ENCODE data around the gene CLCN1. TPM values are rescaled to one million over a fixed set of nuclear protein-coding genes. Genes with fewer than 3 reads are reported as not detected.

The CLCN1 gene
- total RNA-seq, 1 donor from 2014 or later, result 4.7 TPM

DNA sequence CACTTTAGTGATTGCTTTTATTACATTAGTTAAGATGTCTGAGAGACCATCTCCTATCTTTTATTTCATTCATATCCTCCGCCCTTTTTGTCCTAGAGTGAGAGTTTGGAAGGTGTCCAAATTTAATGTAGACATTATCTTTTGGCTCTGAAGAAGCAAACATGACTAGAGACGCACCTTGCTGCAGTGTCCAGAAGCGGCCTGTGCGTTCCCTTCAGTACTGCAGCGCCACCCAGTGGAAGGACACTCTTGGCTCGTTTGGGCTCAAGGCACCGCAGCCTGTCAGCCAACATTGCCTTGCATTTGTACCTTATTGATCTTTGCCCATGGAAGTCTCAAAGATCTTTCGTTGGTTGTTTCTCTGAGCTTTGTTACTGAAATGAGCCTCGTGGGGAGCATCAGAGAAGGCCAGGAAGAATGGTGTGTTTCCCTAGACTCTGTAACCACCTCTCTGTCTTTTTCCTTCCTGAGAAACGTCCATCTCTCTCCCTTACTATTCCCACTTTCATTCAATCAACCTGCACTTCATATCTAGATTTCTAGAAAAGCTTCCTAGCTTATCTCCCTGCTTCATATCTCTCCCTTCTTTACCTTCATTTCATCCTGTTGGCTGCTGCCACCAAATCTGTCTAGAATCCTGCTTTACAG is 10.4 kb upstream of the CLCN1 start:
- no peaks in the 10 kb centered on the region for H3K27me3 ChIP-seq (ENCODE audit: control insufficient read depth in 3 of 3, insufficient read depth in 3 of 3, low read length in 3 of 3)
- peaks cover 9 to 11% (median 11%) of the 10 kb centered on the region in 3 donors for H3K4me1 ChIP-seq (ENCODE audit: control insufficient read depth in 3 of 3, insufficient read depth in 3 of 3, low read length in 3 of 3)
- no peak overlapping the region for H3K9ac ChIP-seq (ENCODE audit: low read depth in 1 of 3, low read length in 3 of 3)
- H3K27ac ChIP-seq (ENCODE audit: low read depth, low read length), result no peak overlapping the region
- H3K9me3 ChIP-seq (ENCODE audit: control insufficient read depth in 3 of 3, low read length in 3 of 3), result no peaks in the 10 kb centered on the region
- H3K36me3 ChIP-seq (ENCODE audit: control insufficient read depth in 3 of 3, insufficient read depth in 3 of 3, low read length in 3 of 3), result peaks cover 38 to 63% (median 57%) of the 10 kb centered on the region in 3 donors
- H3K4me3 ChIP-seq (ENCODE audit: low read length in 3 of 3), result no peak overlapping the region

DNA sequence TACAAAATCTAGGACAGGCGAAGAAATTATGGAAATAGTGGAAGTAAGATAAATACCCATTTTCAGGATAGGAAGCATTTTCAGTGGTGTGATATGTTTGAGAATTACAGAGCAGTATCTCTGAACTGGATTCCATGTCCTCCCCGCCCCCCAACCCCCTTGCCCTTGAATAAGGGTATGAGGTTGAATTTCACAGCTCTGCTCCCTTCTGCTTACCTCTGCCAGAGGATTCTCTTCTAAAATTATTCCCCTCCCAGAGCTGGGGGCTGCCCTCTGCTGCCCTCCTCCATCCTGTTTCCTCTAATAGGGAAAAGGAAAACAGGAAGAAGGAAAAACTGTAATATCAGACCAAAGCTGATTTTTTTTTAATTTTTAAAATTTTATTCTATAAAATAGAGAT is 7.3 kb upstream of the CLCN1 start:
- Histone ChIP-seq H3K4me1 (ENCODE audit: control insufficient read depth in 3 of 3, insufficient read depth in 3 of 3, low read length in 3 of 3) (peaks cover 9 to 11% (median 11%) of the 10 kb centered on the region in 3 donors), H3K4me3 (ENCODE audit: low read length in 3 of 3) (no peak overlapping the region), H3K9ac (ENCODE audit: low read depth in 1 of 3, low read length in 3 of 3) (peak overlapping the region in 2 of 3 donors; percentile 29 to 57), H3K9me3 (ENCODE audit: control insufficient read depth in 3 of 3, low read length in 3 of 3) (no peaks in the 10 kb centered on the region), H3K27me3 (ENCODE audit: control insufficient read depth in 3 of 3, insufficient read depth in 3 of 3, low read length in 3 of 3) (no peaks in the 10 kb centered on the region), H3K27ac (ENCODE audit: low read depth, low read length) (peak overlapping the region; percentile 54), H3K36me3 (ENCODE audit: control insufficient read depth in 3 of 3, insufficient read depth in 3 of 3, low read length in 3 of 3) (peaks cover 23 to 35% (median 32%) of the 10 kb centered on the region in 3 donors)

DNA sequence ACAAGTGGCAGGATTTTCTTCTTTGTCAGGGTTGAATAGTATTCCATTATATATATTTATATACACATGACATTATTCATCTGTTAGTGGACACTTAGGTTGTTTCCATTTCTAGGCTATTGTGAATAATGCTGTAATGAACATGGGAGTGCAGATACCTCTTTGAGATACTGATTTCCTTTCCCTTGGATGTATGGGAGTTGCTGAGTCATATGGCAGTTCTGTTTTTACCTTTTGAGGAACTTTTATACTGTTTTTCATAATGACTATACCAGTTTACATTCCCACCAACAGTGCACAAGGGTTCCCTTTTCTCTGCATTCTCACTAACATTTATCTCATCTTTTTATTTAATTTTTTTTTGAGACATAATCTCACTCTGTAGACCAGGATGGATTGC is 1.8 kb upstream of the CLCN1 start:
- H3K27ac ChIP-seq (ENCODE audit: low read depth, low read length), result no peak overlapping the region
- peaks cover 0 to 2% (median 0%) of the 10 kb centered on the region in 3 donors for H3K36me3 ChIP-seq (ENCODE audit: control insufficient read depth in 3 of 3, insufficient read depth in 3 of 3, low read length in 3 of 3)
- H3K4me1 ChIP-seq (ENCODE audit: control insufficient read depth in 3 of 3, insufficient read depth in 3 of 3, low read length in 3 of 3), result peaks cover 23 to 29% (median 24%) of the 10 kb centered on the region in 3 donors
- H3K27me3 ChIP-seq (ENCODE audit: control insufficient read depth in 3 of 3, insufficient read depth in 3 of 3, low read length in 3 of 3), result no peaks in the 10 kb centered on the region
- no peak overlapping the region for H3K9ac ChIP-seq (ENCODE audit: low read depth in 1 of 3, low read length in 3 of 3)
- H3K4me3 ChIP-seq (ENCODE audit: low read length in 3 of 3), result no peak overlapping the region
- no peaks in the 10 kb centered on the region for H3K9me3 ChIP-seq (ENCODE audit: control insufficient read depth in 3 of 3, low read length in 3 of 3)

DNA sequence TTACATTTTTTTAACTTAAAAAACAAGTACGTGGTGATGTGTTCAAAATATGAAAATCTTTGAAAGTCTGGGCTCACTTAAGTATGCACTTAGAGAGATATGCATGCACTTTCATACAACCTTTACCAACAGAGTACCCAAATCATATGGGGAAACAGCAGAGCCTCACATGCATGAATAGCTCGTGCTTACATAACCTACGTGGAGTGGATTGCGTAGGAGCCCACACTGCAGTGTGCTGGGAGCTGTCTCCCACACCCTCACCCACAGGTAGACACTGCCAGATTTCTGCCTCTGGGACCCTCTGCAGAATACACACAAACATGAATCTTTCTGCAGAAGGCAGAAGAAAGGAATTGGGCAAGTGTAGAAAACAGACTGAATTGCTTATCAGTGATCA is 581 bp downstream of the CLCN1 start:
- no peaks in the 10 kb centered on the region for H3K9me3 ChIP-seq (ENCODE audit: control insufficient read depth in 3 of 3, low read length in 3 of 3)
- peak overlapping the region; percentile 80 to 97 (median 93) for H3K9ac ChIP-seq (ENCODE audit: low read depth in 1 of 3, low read length in 3 of 3)
- no peaks in the 10 kb centered on the region for H3K27me3 ChIP-seq (ENCODE audit: control insufficient read depth in 3 of 3, insufficient read depth in 3 of 3, low read length in 3 of 3)
- peaks cover 12 to 20% (median 16%) of the 10 kb centered on the region in 3 donors for H3K36me3 ChIP-seq (ENCODE audit: control insufficient read depth in 3 of 3, insufficient read depth in 3 of 3, low read length in 3 of 3)
- peak overlapping the region; percentile 72 to 90 (median 80) for H3K4me3 ChIP-seq (ENCODE audit: low read length in 3 of 3)
- peaks cover 31 to 46% (median 40%) of the 10 kb centered on the region in 3 donors for H3K4me1 ChIP-seq (ENCODE audit: control insufficient read depth in 3 of 3, insufficient read depth in 3 of 3, low read length in 3 of 3)
- peak overlapping the region; percentile 91 for H3K27ac ChIP-seq (ENCODE audit: low read depth, low read length)

DNA sequence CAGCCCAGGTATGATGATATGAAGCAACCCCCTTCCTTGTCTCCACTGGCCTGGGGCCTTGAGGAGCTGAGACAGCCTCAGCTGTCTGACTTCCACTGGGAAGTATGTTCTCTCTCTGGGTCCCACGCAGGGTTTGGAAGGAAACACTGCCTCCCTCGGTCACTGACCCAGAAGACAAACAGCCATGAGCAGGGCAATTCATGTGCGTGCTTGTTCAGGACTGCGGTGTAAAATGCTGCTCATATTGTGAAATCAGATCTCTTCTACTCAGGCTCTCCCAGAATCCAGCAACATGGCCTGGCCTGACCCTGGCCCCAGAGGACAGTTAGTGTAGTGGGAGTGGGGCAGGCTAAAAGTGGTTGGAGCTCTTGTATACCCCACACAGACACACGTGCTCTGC is 2.8 kb downstream of the CLCN1 start:
- peak overlapping the region; percentile 36 to 74 (median 48) for H3K9ac ChIP-seq (ENCODE audit: low read depth in 1 of 3, low read length in 3 of 3)
- peak overlapping the region; percentile 45 to 80 (median 65) for H3K4me3 ChIP-seq (ENCODE audit: low read length in 3 of 3)
- H3K4me1 ChIP-seq (ENCODE audit: control insufficient read depth in 3 of 3, insufficient read depth in 3 of 3, low read length in 3 of 3), result peaks cover 45 to 67% (median 57%) of the 10 kb centered on the region in 3 donors
- H3K27me3 ChIP-seq (ENCODE audit: control insufficient read depth in 3 of 3, insufficient read depth in 3 of 3, low read length in 3 of 3), result no peaks in the 10 kb centered on the region
- H3K27ac ChIP-seq (ENCODE audit: low read depth, low read length), result peak overlapping the region; percentile 80
- no peaks in the 10 kb centered on the region for H3K9me3 ChIP-seq (ENCODE audit: control insufficient read depth in 3 of 3, low read length in 3 of 3)
- H3K36me3 ChIP-seq (ENCODE audit: control insufficient read depth in 3 of 3, insufficient read depth in 3 of 3, low read length in 3 of 3), result peaks cover 20 to 28% (median 26%) of the 10 kb centered on the region in 3 donors

DNA sequence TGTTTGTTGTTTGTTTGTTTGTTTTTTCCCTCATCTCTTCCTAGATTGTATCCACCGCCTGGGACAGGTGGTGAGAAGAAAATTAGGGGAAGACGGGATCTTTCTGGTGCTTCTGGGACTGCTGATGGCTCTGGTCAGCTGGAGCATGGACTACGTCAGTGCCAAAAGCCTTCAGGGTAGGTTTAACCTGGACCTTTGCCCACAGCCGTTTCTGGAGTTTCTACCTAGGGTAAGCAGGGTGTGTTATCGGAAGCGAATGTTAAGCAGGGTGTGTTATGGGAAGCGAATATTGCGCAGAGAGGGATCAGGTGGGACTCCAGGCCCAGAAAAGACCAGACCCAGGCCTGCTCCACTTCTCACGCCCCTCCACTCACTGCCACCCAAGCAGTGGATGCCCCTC is 4.7 kb downstream of the CLCN1 start:
- H3K9me3 ChIP-seq (ENCODE audit: control insufficient read depth in 3 of 3, low read length in 3 of 3), result no peaks in the 10 kb centered on the region
- peaks cover 39 to 60% (median 52%) of the 10 kb centered on the region in 3 donors for H3K4me1 ChIP-seq (ENCODE audit: control insufficient read depth in 3 of 3, insufficient read depth in 3 of 3, low read length in 3 of 3)
- no peak overlapping the region for H3K4me3 ChIP-seq (ENCODE audit: low read length in 3 of 3)
- H3K27ac ChIP-seq (ENCODE audit: low read depth, low read length), result no peak overlapping the region
- no peaks in the 10 kb centered on the region for H3K27me3 ChIP-seq (ENCODE audit: control insufficient read depth in 3 of 3, insufficient read depth in 3 of 3, low read length in 3 of 3)
- H3K36me3 ChIP-seq (ENCODE audit: control insufficient read depth in 3 of 3, insufficient read depth in 3 of 3, low read length in 3 of 3), result peaks cover 29 to 41% (median 32%) of the 10 kb centered on the region in 3 donors
- H3K9ac ChIP-seq (ENCODE audit: low read depth in 1 of 3, low read length in 3 of 3), result no peak overlapping the region

DNA sequence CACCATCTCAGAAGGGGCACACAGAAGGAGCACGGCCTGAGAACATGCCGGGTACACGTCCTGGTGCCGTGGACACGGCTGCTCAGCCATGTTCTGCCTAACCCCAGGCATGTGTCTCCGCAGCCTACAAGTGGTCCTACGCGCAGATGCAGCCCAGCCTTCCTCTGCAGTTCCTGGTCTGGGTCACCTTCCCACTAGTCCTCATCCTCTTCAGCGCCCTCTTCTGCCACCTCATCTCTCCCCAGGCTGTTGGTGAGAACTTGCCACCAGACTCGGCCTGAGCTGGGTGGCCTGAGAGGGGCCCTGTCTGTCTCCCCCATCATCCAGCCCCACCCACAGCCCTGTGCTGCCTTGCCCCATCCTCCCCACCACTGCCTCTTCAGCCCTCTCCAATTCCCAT is 5.3 kb downstream of the CLCN1 start:
- Histone ChIP-seq H3K4me1 (ENCODE audit: control insufficient read depth in 3 of 3, insufficient read depth in 3 of 3, low read length in 3 of 3) (peaks cover 38 to 59% (median 52%) of the 10 kb centered on the region in 3 donors), H3K9me3 (ENCODE audit: control insufficient read depth in 3 of 3, low read length in 3 of 3) (no peaks in the 10 kb centered on the region), H3K27me3 (ENCODE audit: control insufficient read depth in 3 of 3, insufficient read depth in 3 of 3, low read length in 3 of 3) (no peaks in the 10 kb centered on the region), H3K27ac (ENCODE audit: low read depth, low read length) (no peak overlapping the region), H3K4me3 (ENCODE audit: low read length in 3 of 3) (no peak overlapping the region), H3K9ac (ENCODE audit: low read depth in 1 of 3, low read length in 3 of 3) (no peak overlapping the region), H3K36me3 (ENCODE audit: control insufficient read depth in 3 of 3, insufficient read depth in 3 of 3, low read length in 3 of 3) (peaks cover 33 to 44% (median 33%) of the 10 kb centered on the region in 3 donors)

DNA sequence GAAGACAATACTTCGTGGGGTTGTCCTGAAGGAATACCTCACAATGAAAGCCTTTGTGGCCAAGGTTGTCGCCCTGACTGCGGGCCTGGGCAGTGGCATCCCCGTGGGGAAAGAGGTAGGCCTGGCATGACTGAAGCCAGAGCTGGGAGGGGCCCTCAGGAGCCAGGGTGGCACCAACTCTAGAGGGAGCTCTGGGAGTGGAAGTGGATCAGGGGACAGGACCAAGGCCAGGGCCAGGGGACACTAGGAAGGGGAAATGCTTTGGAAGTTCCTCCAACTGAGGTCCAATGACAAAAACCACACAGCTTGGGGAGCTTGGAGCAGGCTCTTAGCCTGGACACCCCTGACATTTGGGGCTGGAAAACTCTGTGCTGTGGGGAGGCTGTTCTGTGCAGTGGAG is 5.8 kb downstream of the CLCN1 start:
- H3K27me3 ChIP-seq (ENCODE audit: control insufficient read depth in 3 of 3, insufficient read depth in 3 of 3, low read length in 3 of 3), result no peaks in the 10 kb centered on the region
- peaks cover 38 to 56% (median 52%) of the 10 kb centered on the region in 3 donors for H3K4me1 ChIP-seq (ENCODE audit: control insufficient read depth in 3 of 3, insufficient read depth in 3 of 3, low read length in 3 of 3)
- H3K27ac ChIP-seq (ENCODE audit: low read depth, low read length), result peak overlapping the region; percentile 34
- peak overlapping the region in 1 of 3 donors; percentile 33 for H3K9ac ChIP-seq (ENCODE audit: low read depth in 1 of 3, low read length in 3 of 3)
- no peak overlapping the region for H3K4me3 ChIP-seq (ENCODE audit: low read length in 3 of 3)
- no peaks in the 10 kb centered on the region for H3K9me3 ChIP-seq (ENCODE audit: control insufficient read depth in 3 of 3, low read length in 3 of 3)
- H3K36me3 ChIP-seq (ENCODE audit: control insufficient read depth in 3 of 3, insufficient read depth in 3 of 3, low read length in 3 of 3), result peaks cover 36 to 48% (median 37%) of the 10 kb centered on the region in 3 donors

DNA sequence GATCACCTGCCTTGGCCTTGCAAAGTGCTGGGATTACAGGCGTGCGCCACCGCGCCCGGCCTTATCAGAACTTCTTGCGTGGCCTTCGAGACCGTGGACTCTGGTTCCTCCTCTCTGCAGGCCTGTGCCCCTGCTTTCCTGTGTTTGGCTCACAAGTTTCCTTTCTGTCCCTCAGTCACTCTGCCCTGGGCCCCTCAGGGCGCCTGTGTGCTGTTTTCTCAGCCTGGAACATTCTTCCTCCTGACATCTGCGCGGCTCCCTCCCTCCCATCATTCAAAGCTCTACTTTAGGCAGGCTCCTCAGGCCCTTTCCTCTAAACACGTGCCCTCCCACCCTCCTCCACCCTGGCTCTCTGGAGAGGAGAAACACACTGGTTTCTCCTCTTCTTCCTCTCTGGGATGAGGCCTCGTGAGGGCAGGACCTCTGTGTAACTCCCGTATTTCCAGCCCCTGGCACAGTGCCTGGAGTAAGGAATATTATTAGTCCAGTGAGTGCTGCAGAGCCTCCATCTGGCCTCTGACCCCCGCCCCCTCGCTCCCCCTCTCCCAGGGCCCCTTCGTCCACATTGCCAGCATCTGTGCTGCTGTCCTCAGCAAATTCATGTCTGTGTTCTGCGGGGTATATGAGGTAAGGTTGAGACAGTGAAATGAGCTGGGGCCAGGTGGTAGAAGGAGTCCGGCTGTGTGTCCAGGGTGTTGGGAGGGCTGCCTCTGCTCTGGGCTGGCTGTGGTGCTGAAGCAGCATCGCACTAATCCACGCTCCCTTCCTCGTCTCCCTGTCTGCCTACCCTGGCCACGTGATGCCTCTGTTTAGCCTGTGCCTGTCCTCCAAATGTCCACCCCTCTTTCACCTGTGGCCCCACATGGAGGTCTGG is 7.1 kb downstream of the CLCN1 start:
- H3K4me3 ChIP-seq (ENCODE audit: low read length in 3 of 3), result peak overlapping the region in 1 of 3 donors; percentile 22
- peak overlapping the region in 1 of 3 donors; percentile 25 for H3K9ac ChIP-seq (ENCODE audit: low read depth in 1 of 3, low read length in 3 of 3)
- H3K36me3 ChIP-seq (ENCODE audit: control insufficient read depth in 3 of 3, insufficient read depth in 3 of 3, low read length in 3 of 3), result peaks cover 36 to 48% (median 39%) of the 10 kb centered on the region in 3 donors
- peaks cover 34 to 51% (median 45%) of the 10 kb centered on the region in 3 donors for H3K4me1 ChIP-seq (ENCODE audit: control insufficient read depth in 3 of 3, insufficient read depth in 3 of 3, low read length in 3 of 3)
- no peaks in the 10 kb centered on the region for H3K27me3 ChIP-seq (ENCODE audit: control insufficient read depth in 3 of 3, insufficient read depth in 3 of 3, low read length in 3 of 3)
- H3K9me3 ChIP-seq (ENCODE audit: control insufficient read depth in 3 of 3, low read length in 3 of 3), result no peaks in the 10 kb centered on the region
- H3K27ac ChIP-seq (ENCODE audit: low read depth, low read length), result peak overlapping the region; percentile 44

Measured in skeletal muscle tissue (tissue), 4 donors.